OCI-LY7 (cell line): ENCODE measurements around the gene EEF1A2. TPM values are rescaled to one million over a fixed set of nuclear protein-coding genes. Genes with fewer than 3 reads are reported as not detected.

Experiments
- BruUV-seq: library from RNA; stranded (reverse); fragments of 400-500 nt; replicated peaks from 2 replicates; lab custom pipeline; 2021; lab: Mats Ljungman, UMichigan
- CTCF ChIA-PET: fragments of 300-600 bp; sonication (Branson Sonifier 250); formaldehyde crosslinking; loops from one replicate; lab custom pipeline; 2022; ENCODE audit warnings: antibody characterized with exemption; ENCODE audit not compliant: unreplicated experiment; lab: Charles Lee
- POLR2A ChIA-PET: fragments of 300-600 bp; sonication (Branson Sonifier 250); formaldehyde crosslinking; loops from one replicate; lab custom pipeline; 2022; ENCODE audit warnings: antibody characterized with exemption; lab: Charles Lee
- DNase-seq: peaks from one replicate; pipeline ENCODE4 v3.0.0-alpha.2; 2015; ENCODE audit warnings: low spot score
- H2AFZ ChIP-seq: fragments of 200-600 bp; sonication (generic), shearing (Covaris generic); 2 replicates; pipeline ENCODE4 v1.6.1; 2014; ENCODE audit warnings: mild to moderate bottlenecking, antibody characterized with exemption, low read length, moderate library complexity
- H3K27ac ChIP-seq: fragments of 200-600 bp; sonication (generic); 2 replicates; pipeline ENCODE4 v1.5.1; 2014; ENCODE audit warnings: mixed run types, low read depth, mild to moderate bottlenecking, moderate library complexity, low read length, inconsistent platforms; ENCODE audit not compliant: poor library complexity, severe bottlenecking
- H3K36me3 ChIP-seq: fragments of 200-600 bp; sonication (generic); 2 replicates; pipeline ENCODE4 v1.6.1; 2014; ENCODE audit warnings: mild to moderate bottlenecking, antibody characterized with exemption, low read length, moderate library complexity, mixed read lengths; ENCODE audit not compliant: insufficient read depth
- H3K4me1 ChIP-seq: fragments of 200-600 bp; sonication (generic); 2 replicates; pipeline ENCODE4 v1.5.1; 2014; ENCODE audit warnings: mild to moderate bottlenecking, low read length; ENCODE audit not compliant: insufficient read depth, poor library complexity, severe bottlenecking
- H3K4me2 ChIP-seq: fragments of 200-600 bp; sonication (generic); 2 replicates; pipeline ENCODE4 v1.6.1; 2014; ENCODE audit warnings: mild to moderate bottlenecking, low read length
- H3K4me3 ChIP-seq: fragments of 200-600 bp; sonication (generic); 2 replicates; pipeline ENCODE4 v1.5.1; 2014; ENCODE audit warnings: mild to moderate bottlenecking, low read depth, low read length; ENCODE audit not compliant: poor library complexity, severe bottlenecking
- H3K79me2 ChIP-seq: fragments of 200-600 bp; sonication (generic); 2 replicates; pipeline ENCODE4 v1.6.1; 2016; ENCODE audit warnings: low read depth, mild to moderate bottlenecking, low read length, moderate library complexity, mixed read lengths; ENCODE audit not compliant: insufficient read depth
- H3K9me2 ChIP-seq: fragments of 200-600 bp; sonication (generic); 2 replicates; pipeline ENCODE4 v1.6.1; 2016; ENCODE audit warnings: mild to moderate bottlenecking, low read length, mixed read lengths; ENCODE audit not compliant: insufficient read depth
- H3K9me3 ChIP-seq: fragments of 200-600 bp; sonication (generic); 2 replicates; pipeline ENCODE4 v1.6.1; 2014; ENCODE audit warnings: mild to moderate bottlenecking, mixed run types, low read length, mixed read lengths
- H4K20me1 ChIP-seq: fragments of 200-600 bp; sonication (generic); 2 replicates; pipeline ENCODE4 v1.6.1; 2014; ENCODE audit warnings: mild to moderate bottlenecking, antibody characterized with exemption, low read length, moderate library complexity, mixed read lengths; ENCODE audit not compliant: insufficient read depth
- EZH2phosphoT487 ChIP-seq: fragments of 200-600 bp; sonication (generic); IDR thresholded peaks from 2 replicates; pipeline ENCODE4 v1.6.1; 2018; ENCODE audit warnings: low read depth, borderline replicate concordance, mild to moderate bottlenecking, mixed run types, antibody characterized with exemption, low read length, moderate library complexity, mixed read lengths
- intact Hi-C: fragments of 100-400 bp; cut with micrococcal nuclease; formaldehyde crosslinking; loops from one replicate; pipeline ENCODE4 v1.10.0; 2022; ENCODE audit not compliant: unreplicated experiment
- total RNA-seq, 2 experiments: library from RNA; depleted of rRNA in 1 of 2; stranded (reverse); fragments of >200 nt in 1 of 2; shearing (Covaris generic) in 1 of 2; gene quantifications; 2 replicates each; pipeline ENCODE4 v1.2.3, GENCODE V29; 2014 to 2022
- TF ChIP-seq, protein P1 (sequence below): fragments of 200-600 bp; sonication (generic); conservative IDR thresholded peaks from 2 replicates; pipeline ENCODE4 v1.5.1; 2014; ENCODE audit warnings: mild to moderate bottlenecking, antibody characterized with exemption, low read length, moderate library complexity, mixed read lengths

Gene EEF1A2
- total RNA-seq, 2 experiments from 2014 or later = 0.22 TPM; not detected in 1

DNA sequence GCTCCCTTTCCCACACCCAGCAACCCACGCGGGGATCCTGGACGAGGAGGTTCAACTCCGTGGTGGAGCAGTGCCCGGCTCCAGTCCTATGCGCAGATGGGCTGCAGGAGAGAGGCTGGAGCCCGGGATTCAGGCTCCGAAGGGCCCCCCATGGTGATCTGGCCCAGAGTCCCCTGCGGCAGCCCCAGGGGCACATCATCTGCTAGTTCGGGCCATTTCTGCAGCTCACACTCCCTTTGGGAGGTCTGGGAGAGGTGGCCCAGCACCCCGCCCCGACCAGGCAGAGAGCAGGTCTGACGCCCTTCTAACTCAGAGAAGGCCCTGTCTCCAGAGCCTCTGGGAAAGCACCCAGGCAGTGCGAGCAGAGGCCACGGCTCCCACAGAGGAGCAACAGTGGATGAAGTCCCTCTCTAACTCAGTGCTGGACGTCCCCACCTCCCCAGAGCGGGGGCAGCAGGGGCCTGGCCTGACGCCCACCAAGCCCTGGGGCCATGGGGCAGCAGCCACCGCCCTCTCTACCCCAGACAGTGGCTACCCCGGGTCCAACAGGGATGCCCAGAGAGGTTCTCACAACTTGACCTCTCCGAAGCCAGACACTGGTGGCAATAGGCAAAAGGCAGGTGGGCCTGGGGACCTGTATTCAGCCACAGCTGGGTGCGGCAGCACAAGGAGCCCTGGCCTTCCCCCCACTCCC lies 29.7 kb downstream of the EEF1A2 start:
- no peaks in the 10 kb centered on the region for H3K4me1 ChIP-seq
- no peak overlapping the region for H2AFZ ChIP-seq
- TF ChIP-seq, protein P1, sequence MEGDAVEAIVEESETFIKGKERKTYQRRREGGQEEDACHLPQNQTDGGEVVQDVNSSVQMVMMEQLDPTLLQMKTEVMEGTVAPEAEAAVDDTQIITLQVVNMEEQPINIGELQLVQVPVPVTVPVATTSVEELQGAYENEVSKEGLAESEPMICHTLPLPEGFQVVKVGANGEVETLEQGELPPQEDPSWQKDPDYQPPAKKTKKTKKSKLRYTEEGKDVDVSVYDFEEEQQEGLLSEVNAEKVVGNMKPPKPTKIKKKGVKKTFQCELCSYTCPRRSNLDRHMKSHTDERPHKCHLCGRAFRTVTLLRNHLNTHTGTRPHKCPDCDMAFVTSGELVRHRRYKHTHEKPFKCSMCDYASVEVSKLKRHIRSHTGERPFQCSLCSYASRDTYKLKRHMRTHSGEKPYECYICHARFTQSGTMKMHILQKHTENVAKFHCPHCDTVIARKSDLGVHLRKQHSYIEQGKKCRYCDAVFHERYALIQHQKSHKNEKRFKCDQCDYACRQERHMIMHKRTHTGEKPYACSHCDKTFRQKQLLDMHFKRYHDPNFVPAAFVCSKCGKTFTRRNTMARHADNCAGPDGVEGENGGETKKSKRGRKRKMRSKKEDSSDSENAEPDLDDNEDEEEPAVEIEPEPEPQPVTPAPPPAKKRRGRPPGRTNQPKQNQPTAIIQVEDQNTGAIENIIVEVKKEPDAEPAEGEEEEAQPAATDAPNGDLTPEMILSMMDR = no peak
- no peak for TF ChIP-seq EZH2phosphoT487
- H3K4me2 ChIP-seq = no peak overlapping the region
- BruUV-seq = no TSS peak
- no peaks in the 10 kb centered on the region for H3K36me3 ChIP-seq
- no peak overlapping the region for H3K4me3 ChIP-seq
- intact Hi-C loops = no loop called here
- H3K27ac ChIP-seq = no peak overlapping the region
- ChIA-PET POLR2A (no interaction called here), CTCF (no interaction called here)
- H3K9me2 ChIP-seq = no peaks in the 10 kb centered on the region
- H3K9me3 ChIP-seq = no peaks in the 10 kb centered on the region
- DNase-seq = no peak
- no peaks in the 10 kb centered on the region for H4K20me1 ChIP-seq
- H3K79me2 ChIP-seq = no peaks in the 10 kb centered on the region

GRCh38 chr20:63468421-63468820 lies 30.5 kb downstream of the EEF1A2 start:
- H3K27ac ChIP-seq = no peak overlapping the region
- H3K4me1 ChIP-seq = no peaks in the 10 kb centered on the region
- ChIA-PET POLR2A (interaction anchor here (0.5 kb wide), 1 partner anchor 304 kb away, joined by 4 read pairs; no protein-coding TSS in a partner anchor), CTCF (no interaction called here)
- H3K9me2 ChIP-seq = no peaks in the 10 kb centered on the region
- H3K9me3 ChIP-seq = no peaks in the 10 kb centered on the region
- no peak overlapping the region for H3K4me2 ChIP-seq
- intact Hi-C loops = no loop called here
- H3K4me3 ChIP-seq = no peak overlapping the region
- no peak for DNase-seq
- TF ChIP-seq EZH2phosphoT487 = no peak
- TF ChIP-seq, protein P1 = no peak
- no peaks in the 10 kb centered on the region for H3K36me3 ChIP-seq
- no TSS peak for BruUV-seq
- no peaks in the 10 kb centered on the region for H4K20me1 ChIP-seq
- H2AFZ ChIP-seq = no peak overlapping the region
- H3K79me2 ChIP-seq = no peaks in the 10 kb centered on the region

GRCh38 chr20:63467294-63468083 lies 31.4 kb downstream of the EEF1A2 start:
- Histone ChIP-seq H3K4me2 (no peak overlapping the region), H3K9me3 (no peaks in the 10 kb centered on the region), H3K36me3 (no peaks in the 10 kb centered on the region), H3K4me3 (no peak overlapping the region), H3K4me1 (no peaks in the 10 kb centered on the region), H4K20me1 (no peaks in the 10 kb centered on the region), H2AFZ (no peak overlapping the region), H3K27ac (no peak overlapping the region), H3K9me2 (no peaks in the 10 kb centered on the region), H3K79me2 (no peaks in the 10 kb centered on the region)
- no peak for TF ChIP-seq EZH2phosphoT487
- TF ChIP-seq, protein P1 = no peak
- ChIA-PET CTCF (no interaction called here), POLR2A (interaction anchor here (0.5 kb wide), 1 partner anchor 305 kb away, joined by 4 read pairs; no protein-coding TSS in a partner anchor)
- intact Hi-C loops = no loop called here
- BruUV-seq = no TSS peak
- no peak for DNase-seq
